ENCODE measurements around the gene TTYH3. TPM values are rescaled to one million over a fixed set of nuclear protein-coding genes. Genes with fewer than 3 reads are reported as not detected.

The TTYH3 gene
- total and polyA plus RNA-seq, 2 of the 13 experiments (the other 11 are each of a cell fraction or from before 2014, with no cell fraction given), result 26.3 to 50.0 TPM

DNA sequence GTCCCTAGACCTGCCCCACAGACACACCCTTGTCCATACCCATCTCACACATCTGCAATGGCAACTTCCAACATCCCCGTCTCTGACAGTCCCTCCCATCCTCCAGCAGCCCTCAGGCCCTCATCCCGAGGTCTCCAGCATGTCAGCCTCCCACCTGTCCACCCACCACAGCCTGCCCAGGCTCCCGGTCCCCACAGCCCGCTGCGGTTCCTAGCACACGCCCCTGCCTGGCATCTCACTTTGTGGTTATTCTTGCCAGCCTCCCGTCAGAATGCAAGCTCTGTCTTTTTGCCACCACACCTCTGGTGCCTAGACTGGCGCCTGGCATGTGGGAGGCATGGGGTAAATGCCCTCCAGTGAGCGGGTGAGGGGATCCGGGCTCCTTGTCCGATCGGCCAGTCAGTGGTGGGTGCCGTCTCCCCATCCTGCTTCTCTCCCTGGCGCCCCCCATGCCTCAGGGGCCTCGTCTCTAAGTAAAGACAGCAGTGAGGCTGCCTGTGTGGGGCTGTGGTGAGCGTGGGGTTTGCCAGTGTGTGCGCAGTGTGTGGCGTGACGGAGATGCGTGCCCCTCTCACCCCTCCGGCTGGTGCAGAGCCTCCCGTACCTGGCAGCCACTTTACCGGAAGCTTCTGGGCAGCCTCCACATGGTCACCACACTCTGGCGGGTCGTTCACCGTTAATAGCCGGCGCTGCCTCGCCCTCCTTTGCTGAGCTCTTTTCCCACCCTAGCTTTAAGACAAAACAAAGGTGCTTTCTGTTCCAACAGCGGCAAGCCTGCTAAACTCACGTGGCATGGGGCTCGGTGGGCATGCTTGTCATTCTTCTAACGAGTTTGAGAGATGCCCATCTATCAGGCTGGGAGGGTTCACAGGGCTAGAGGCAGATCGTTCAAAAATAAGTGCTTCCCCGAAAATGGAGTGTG, 28.5 kb upstream of the TTYH3 start:
- peaks cover 14% of the 10 kb centered on the region for H3K4me1 ChIP-seq (ENCODE audit: insufficient read depth, low read length)
- ATAC-seq, result no peak
- H3K79me2 ChIP-seq (ENCODE audit: insufficient read depth, low read length), result no peaks in the 10 kb centered on the region
- DNase-seq (ENCODE audit: low spot score), result no peak
- intact Hi-C loops (cut with micrococcal nuclease; ENCODE audit: unreplicated experiment) (no loop called here), in situ Hi-C loops (cut with HindIII; ENCODE audit: extremely low pct_ligation_motif_present, low pct_unique_long_range_greater_than_20kb) (no loop called here)
- H2AFZ ChIP-seq (ENCODE audit: low read length), result no peak overlapping the region
- no peak for FAIRE-seq
- TF ChIP-seq HNRNPL (IDR thresholded peaks at IDR 0.05; ENCODE audit: low read depth, low read length) (0 out of 2 replicates have a peak, but pooled peaks have one; percentile 28), PTBP1 (IDR thresholded peaks at IDR 0.05; ENCODE audit: low read depth, low read length, poor library complexity, severe bottlenecking) (no peak)
- H4K20me1 ChIP-seq (ENCODE audit: insufficient read depth, low read length), result no peaks in the 10 kb centered on the region
- no peaks in the 10 kb centered on the region for H3K36me3 ChIP-seq (replicated peaks in 1 of 2; ENCODE audit: control insufficient read depth in 1 of 2, insufficient read depth in 2 of 2, low read length in 2 of 2)
- no TSS peak for BruUV-seq (replicated peaks)
- no peaks in the 10 kb centered on the region for H3K9me3 ChIP-seq (ENCODE audit: low read length)
- ChIA-PET CTCF (ENCODE audit: low intra/inter-chr PET ratio, low total read pairs) (no interaction called here), POLR2A (no interaction called here)
- 85% methylated on average over 29 of the region's 35 CpGs for WGBS (ENCODE audit: low lambda C conversion rate)
- 0 out of 5 replicates have a peak, but pooled peaks cover 0 to 6% of the 10 kb centered on the region in 2 experiments for H3K27me3 ChIP-seq (ENCODE audit: control insufficient read depth in 1 of 2, insufficient read depth in 2 of 2, low read length in 2 of 2)
- no peak overlapping the region for H3K4me3 ChIP-seq (replicated peaks in 1 of 3; ENCODE audit: insufficient read depth in 1 of 3, low read depth in 2 of 3, low read length in 3 of 3)
- no peak overlapping the region for H3K4me2 ChIP-seq (ENCODE audit: low read depth, low read length)
- H3K27ac ChIP-seq (ENCODE audit: extremely low read length, insufficient read depth, low read length), result no peak overlapping the region
- H3K9ac ChIP-seq (ENCODE audit: insufficient read depth, low read depth, low read length), result no peak overlapping the region

GRCh38 chr7:2604608-2605174, 27.1 kb upstream of the TTYH3 start:
- Histone ChIP-seq H3K4me2 (ENCODE audit: low read depth, low read length) (no peak overlapping the region), H3K9me3 (ENCODE audit: low read length) (no peaks in the 10 kb centered on the region), H4K20me1 (ENCODE audit: insufficient read depth, low read length) (no peaks in the 10 kb centered on the region), H3K36me3 (replicated peaks in 1 of 2; ENCODE audit: control insufficient read depth in 1 of 2, insufficient read depth in 2 of 2, low read length in 2 of 2) (no peaks in the 10 kb centered on the region), H3K9ac (ENCODE audit: insufficient read depth, low read depth, low read length) (no peak overlapping the region), H3K4me3 (replicated peaks in 1 of 3; ENCODE audit: insufficient read depth in 1 of 3, low read depth in 2 of 3, low read length in 3 of 3) (no peak overlapping the region), H3K79me2 (ENCODE audit: insufficient read depth, low read length) (no peaks in the 10 kb centered on the region), H3K27ac (ENCODE audit: extremely low read length, insufficient read depth, low read length) (no peak overlapping the region), H2AFZ (ENCODE audit: low read length) (no peak overlapping the region), H3K4me1 (ENCODE audit: insufficient read depth, low read length) (peaks cover 26% of the 10 kb centered on the region), H3K27me3 (ENCODE audit: control insufficient read depth in 1 of 2, insufficient read depth in 2 of 2, low read length in 2 of 2) (0 out of 5 replicates have a peak, but pooled peaks cover 0 to 6% of the 10 kb centered on the region in 2 experiments)
- no peak for DNase-seq (ENCODE audit: low spot score)
- ATAC-seq, result no peak
- TF ChIP-seq STAG1 (CRISPR knock-in tag; IDR thresholded peaks at IDR 0.05) (peak; percentile 35), XBP1 (CRISPR knock-in tag; IDR thresholded peaks at IDR 0.05) (no peak), CTCF (CRISPR knock-in tag; IDR thresholded peaks at IDR 0.05) (peak; percentile 36; the same call in 1 of the 2 replicates)
- intact Hi-C loops (cut with micrococcal nuclease; ENCODE audit: unreplicated experiment), result loop anchor here (5.0 kb wide), 1 partner anchor 48 kb away; no protein-coding TSS in a partner anchor
- no peak for FAIRE-seq
- ChIA-PET POLR2A (no interaction called here), CTCF (ENCODE audit: low intra/inter-chr PET ratio, low total read pairs) (no interaction called here)
- WGBS (ENCODE audit: low lambda C conversion rate), result 82% methylated on average over 24 of the region's 29 CpGs
- BruUV-seq (replicated peaks), result no TSS peak
- in situ Hi-C loops (cut with HindIII; ENCODE audit: extremely low pct_ligation_motif_present, low pct_unique_long_range_greater_than_20kb), result no loop called here

Measured in HepG2 (cell line).